GM23338 (cell line): ENCODE data around the gene FMN2.

Source experiments
- CREB1 ChIP-seq: fragments of 250-450 bp; sonication (Bioruptor Pico); IDR thresholded peaks from 2 replicates; pipeline ENCODE4 v1.5.0; 2020; ENCODE audit warnings: low read depth, mild to moderate bottlenecking, moderate library complexity
- EZH2 ChIP-seq: fragments of 200-600 bp; sonication (generic); IDR thresholded peaks from one replicate; pipeline ENCODE4 v1.8.0; 2017; ENCODE audit warnings: antibody characterized with exemption, mild to moderate bottlenecking, low read depth; ENCODE audit not compliant: unreplicated experiment
- EZH2phosphoT487 ChIP-seq: fragments of 200-600 bp; sonication (generic); IDR thresholded peaks from one replicate; pipeline ENCODE4 v1.8.1; 2018; ENCODE audit warnings: antibody characterized with exemption; ENCODE audit not compliant: unreplicated experiment
- JUNB ChIP-seq: IDR thresholded peaks from one replicate; pipeline ENCODE4 v1.6.1; 2016; ENCODE audit warnings: antibody characterized with exemption; ENCODE audit not compliant: unreplicated experiment
- POLR2AphosphoS5 ChIP-seq: IDR thresholded peaks from 2 replicates; pipeline ENCODE4 v1.6.1; 2016; ENCODE audit warnings: antibody characterized with exemption, low read depth
- TF ChIP-seq, protein P1 (sequence below), 2 experiments: fragments of 200-600 bp in 1 of 2; sonication (generic) in 1 of 2; conservative IDR thresholded peaks; 2 replicates each; pipeline versions ENCODE4 v1.5.1 to v1.6.1; 2016 to 2017; ENCODE audit warnings: antibody characterized with exemption in 2 of 2, low read depth in 2 of 2, mild to moderate bottlenecking in 2 of 2, moderate library complexity in 1 of 2
- TF ChIP-seq, protein P2 (sequence below): IDR thresholded peaks from one replicate; pipeline ENCODE4 v1.6.1; 2018; ENCODE audit warnings: antibody characterized with exemption; ENCODE audit not compliant: unreplicated experiment

DNA sequence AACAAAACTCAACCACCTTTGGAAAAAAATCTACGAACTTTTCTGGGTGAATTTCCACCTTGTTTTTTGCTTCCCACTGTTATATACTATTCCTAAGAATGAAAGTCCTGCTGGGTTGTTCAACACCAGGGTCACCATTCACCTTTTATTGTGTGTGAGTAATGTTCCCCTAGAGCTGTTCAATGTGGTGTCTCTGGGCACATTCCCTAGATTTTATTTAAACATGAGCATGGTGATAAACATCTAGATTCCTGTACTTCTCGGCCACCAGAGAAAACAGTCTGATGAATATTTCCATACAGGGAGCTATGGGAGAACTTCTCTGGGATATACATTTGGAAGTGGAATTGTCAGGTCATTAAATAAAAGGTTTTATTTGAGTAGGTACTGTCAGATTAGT, 13.0 kb downstream of the FMN2 start:
- TF ChIP-seq EZH2phosphoT487 (no peak), POLR2AphosphoS5 (no peak), JUNB (no peak), EZH2 (no peak), CREB1 (CRISPR knock-in tag) (no peak)
- TF ChIP-seq, protein P1, sequence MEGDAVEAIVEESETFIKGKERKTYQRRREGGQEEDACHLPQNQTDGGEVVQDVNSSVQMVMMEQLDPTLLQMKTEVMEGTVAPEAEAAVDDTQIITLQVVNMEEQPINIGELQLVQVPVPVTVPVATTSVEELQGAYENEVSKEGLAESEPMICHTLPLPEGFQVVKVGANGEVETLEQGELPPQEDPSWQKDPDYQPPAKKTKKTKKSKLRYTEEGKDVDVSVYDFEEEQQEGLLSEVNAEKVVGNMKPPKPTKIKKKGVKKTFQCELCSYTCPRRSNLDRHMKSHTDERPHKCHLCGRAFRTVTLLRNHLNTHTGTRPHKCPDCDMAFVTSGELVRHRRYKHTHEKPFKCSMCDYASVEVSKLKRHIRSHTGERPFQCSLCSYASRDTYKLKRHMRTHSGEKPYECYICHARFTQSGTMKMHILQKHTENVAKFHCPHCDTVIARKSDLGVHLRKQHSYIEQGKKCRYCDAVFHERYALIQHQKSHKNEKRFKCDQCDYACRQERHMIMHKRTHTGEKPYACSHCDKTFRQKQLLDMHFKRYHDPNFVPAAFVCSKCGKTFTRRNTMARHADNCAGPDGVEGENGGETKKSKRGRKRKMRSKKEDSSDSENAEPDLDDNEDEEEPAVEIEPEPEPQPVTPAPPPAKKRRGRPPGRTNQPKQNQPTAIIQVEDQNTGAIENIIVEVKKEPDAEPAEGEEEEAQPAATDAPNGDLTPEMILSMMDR (conservative IDR thresholded peaks at IDR 0.05; ENCODE audit: low read depth in 2 of 2) = no peak
- TF ChIP-seq, protein P2, sequence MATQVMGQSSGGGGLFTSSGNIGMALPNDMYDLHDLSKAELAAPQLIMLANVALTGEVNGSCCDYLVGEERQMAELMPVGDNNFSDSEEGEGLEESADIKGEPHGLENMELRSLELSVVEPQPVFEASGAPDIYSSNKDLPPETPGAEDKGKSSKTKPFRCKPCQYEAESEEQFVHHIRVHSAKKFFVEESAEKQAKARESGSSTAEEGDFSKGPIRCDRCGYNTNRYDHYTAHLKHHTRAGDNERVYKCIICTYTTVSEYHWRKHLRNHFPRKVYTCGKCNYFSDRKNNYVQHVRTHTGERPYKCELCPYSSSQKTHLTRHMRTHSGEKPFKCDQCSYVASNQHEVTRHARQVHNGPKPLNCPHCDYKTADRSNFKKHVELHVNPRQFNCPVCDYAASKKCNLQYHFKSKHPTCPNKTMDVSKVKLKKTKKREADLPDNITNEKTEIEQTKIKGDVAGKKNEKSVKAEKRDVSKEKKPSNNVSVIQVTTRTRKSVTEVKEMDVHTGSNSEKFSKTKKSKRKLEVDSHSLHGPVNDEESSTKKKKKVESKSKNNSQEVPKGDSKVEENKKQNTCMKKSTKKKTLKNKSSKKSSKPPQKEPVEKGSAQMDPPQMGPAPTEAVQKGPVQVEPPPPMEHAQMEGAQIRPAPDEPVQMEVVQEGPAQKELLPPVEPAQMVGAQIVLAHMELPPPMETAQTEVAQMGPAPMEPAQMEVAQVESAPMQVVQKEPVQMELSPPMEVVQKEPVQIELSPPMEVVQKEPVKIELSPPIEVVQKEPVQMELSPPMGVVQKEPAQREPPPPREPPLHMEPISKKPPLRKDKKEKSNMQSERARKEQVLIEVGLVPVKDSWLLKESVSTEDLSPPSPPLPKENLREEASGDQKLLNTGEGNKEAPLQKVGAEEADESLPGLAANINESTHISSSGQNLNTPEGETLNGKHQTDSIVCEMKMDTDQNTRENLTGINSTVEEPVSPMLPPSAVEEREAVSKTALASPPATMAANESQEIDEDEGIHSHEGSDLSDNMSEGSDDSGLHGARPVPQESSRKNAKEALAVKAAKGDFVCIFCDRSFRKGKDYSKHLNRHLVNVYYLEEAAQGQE = no peak
